Epithelial cell of esophagus (primary cell): ENCODE results near the gene PRKD1.

ENCODE experiments used
- DNase-seq: peaks from one replicate; pipeline ENCODE4 v3.0.0; 2010; ENCODE audit warnings: low read depth
- H3K4me3 ChIP-seq: 2 replicates; pipeline ENCODE4 v1.5.1; 2011; ENCODE audit warnings: mild to moderate bottlenecking, low read length, control low read depth
- TF ChIP-seq, protein P1 (sequence below): IDR thresholded peaks from 2 replicates; pipeline ENCODE4 v1.5.1; 2011; ENCODE audit warnings: low read depth, mild to moderate bottlenecking, low read length, control low read depth, inconsistent platforms; ENCODE audit not compliant: insufficient read depth; ENCODE audit errors: missing control alignments

The PRKD1 gene

DNA sequence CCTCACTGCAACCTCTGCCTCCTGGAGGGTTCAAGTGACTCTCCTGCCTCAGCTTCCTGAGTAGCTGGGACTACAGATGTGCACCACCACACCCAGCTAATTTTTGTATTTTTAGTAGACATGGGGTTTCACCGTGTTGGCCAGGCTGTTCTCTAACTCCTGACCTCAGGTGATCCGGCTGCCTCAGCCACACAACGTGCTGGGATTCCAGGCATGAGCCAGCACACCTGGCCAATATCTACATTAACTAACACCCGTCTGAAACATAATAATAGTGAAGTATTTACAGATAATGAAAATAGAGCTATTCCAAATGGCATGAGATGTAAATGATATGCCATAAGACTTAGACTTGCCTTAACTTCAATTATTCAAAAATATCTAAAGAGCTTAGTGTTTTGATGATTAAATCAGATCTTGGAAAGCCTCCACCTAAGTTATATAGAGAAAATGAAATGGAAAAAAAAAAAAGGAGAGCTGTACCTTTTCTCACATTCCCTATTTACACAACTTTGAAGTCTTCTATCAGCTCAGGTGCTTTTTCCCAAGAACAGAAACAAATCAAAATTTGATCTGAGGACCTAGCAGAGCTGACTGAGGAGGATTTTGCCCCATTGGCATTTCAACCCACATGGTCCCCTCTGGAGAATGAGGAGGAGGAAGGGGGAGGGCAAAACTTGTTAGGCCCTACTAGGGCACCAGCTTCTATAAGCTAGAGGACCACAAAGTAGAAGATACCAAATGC, 309.2 kb downstream of the PRKD1 start:
- no peak for DNase-seq
- TF ChIP-seq, protein P1, sequence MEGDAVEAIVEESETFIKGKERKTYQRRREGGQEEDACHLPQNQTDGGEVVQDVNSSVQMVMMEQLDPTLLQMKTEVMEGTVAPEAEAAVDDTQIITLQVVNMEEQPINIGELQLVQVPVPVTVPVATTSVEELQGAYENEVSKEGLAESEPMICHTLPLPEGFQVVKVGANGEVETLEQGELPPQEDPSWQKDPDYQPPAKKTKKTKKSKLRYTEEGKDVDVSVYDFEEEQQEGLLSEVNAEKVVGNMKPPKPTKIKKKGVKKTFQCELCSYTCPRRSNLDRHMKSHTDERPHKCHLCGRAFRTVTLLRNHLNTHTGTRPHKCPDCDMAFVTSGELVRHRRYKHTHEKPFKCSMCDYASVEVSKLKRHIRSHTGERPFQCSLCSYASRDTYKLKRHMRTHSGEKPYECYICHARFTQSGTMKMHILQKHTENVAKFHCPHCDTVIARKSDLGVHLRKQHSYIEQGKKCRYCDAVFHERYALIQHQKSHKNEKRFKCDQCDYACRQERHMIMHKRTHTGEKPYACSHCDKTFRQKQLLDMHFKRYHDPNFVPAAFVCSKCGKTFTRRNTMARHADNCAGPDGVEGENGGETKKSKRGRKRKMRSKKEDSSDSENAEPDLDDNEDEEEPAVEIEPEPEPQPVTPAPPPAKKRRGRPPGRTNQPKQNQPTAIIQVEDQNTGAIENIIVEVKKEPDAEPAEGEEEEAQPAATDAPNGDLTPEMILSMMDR, result no peak
- H3K4me3 ChIP-seq, result no peak overlapping the region

DNA sequence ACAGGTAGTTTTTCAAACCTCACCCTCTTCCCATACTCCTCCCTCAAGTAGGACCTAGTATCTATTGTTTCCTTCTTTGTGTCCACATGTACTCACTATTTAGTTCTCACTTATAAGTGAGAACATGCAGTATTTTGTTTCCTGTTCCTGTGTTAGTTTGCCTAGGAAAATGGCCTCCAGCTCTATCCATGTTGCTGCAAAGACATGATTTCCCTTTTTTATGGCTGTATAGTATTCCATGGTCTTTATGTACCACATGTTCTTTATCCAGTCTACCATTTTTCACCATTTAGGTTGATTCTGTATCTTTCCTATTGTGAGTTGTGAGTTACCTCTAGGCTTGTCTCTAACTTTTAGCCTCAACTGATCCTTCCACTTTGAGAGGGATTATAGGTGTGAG, 310.7 kb downstream of the PRKD1 start:
- DNase-seq, result no peak
- TF ChIP-seq, protein P1, result no peak
- no peak overlapping the region for H3K4me3 ChIP-seq

DNA sequence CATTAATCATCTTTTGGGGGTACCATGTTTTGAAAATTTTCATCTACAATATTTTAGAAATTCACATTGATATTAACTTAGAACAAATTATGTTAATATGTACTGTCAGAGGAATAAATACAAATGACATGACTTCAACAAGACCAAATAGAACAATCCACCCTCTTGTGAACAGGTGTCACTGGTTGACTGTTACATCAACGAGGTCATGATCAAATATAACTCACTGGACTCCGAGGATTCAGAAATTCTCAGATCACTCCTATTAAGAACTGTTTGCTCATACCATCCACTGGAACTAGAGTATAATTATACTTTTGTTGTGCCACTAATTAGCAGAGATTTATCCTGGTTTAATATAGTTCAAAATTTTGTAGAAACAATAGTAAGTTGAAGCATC, 318.8 kb downstream of the PRKD1 start:
- no peak overlapping the region for H3K4me3 ChIP-seq
- TF ChIP-seq, protein P1, result no peak
- DNase-seq, result no peak

DNA sequence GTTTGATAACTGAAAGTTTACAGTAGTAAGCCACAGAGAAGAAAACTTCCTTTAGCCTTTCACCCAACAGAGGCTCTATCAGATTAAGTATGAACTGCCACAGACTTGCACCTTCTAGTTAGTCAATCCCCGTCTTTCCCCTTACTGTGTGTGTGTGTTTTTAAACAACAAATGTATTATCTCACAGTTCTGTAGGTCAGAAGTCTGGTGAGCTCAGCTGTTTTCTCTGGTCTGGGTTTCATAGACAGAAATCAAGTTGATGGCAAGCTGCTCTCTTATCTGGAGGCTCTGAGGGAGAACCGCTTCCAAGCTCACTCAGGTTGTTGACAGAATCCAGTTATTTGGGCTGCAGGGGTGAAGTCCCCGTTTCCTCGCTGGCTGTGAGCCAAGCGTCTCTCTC, 320.5 kb downstream of the PRKD1 start:
- TF ChIP-seq, protein P1, result no peak
- DNase-seq, result no peak
- no peak overlapping the region for H3K4me3 ChIP-seq

DNA sequence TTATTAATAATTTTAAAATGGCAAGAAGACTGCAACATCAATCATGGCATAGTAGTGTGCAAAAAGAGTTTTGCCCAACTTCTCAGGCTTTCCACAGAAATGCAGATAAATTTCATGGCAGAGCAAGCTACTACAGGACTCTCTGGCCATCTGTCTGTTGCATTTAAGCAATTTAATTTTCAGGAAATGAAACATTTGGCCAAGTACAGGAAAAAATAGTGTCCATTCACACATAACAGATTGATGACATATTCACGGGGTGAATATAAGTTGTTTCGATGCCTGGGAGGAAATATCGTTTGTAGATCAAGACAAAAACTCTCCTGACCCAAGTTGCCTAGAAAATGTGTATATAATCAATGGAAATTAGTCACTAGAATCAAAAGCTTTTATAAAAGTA, 324.0 kb downstream of the PRKD1 start:
- H3K4me3 ChIP-seq, result no peak overlapping the region
- no peak for DNase-seq
- TF ChIP-seq, protein P1, result no peak

DNA sequence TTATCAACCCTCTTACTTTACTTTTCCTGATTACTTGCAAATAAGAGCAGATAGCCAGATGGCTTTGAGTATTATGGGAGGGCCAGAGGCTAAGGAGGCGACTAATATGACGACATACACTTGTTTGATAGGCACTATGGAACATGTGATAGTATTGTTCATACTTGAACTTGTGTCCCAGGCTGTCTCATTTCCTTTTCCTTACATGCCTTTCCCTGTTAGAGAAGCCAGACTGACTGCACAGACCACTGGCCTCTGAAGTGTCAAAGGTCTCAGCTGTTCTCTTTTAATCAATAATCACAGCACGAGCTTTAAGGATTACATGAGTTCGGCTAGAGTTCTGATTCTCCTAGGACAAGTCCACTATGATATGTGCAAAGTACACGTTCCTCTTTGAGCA, 326.0 kb downstream of the PRKD1 start:
- TF ChIP-seq, protein P1, result no peak
- DNase-seq, result no peak
- no peak overlapping the region for H3K4me3 ChIP-seq
